ENCODE results near the gene PPP2R2D. TPM values are rescaled to one million over a fixed set of nuclear protein-coding genes. Genes with fewer than 3 reads are reported as not detected.

Gene PPP2R2D
- total RNA-seq, 1 experiment from 2014 or later: 23.7 TPM

DNA sequence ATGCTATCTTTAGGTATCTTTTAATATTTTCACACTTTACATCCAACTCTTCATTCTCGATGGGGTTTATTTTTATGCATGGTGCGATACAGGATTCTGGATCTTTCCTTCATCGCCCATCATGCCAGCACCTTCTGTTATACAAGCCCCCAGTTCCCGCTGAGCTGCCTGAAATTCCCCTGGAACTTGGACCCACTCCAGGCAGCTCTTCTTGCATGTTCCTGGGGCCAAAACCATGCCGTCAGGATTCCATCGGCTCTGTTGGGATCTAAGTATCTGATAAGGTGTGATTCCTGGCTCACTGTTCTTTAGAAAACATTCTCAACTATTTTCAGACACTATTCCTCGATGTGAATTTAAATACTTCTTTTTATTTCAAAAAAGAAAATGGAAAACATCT, 40.5 kb upstream of the PPP2R2D start:
- no peak overlapping the region for H3K27ac Mint-ChIP-seq (ENCODE audit: unreplicated experiment)
- H3K9me3 Mint-ChIP-seq (ENCODE audit: low read depth, unreplicated experiment): no peaks in the 10 kb centered on the region
- CTCF ChIA-PET: no interaction called here
- no peak for DNase-seq
- peaks cover 68% of the 10 kb centered on the region for H3K27me3 Mint-ChIP-seq (ENCODE audit: unreplicated experiment)
- intact Hi-C loops (cut with micrococcal nuclease; ENCODE audit: unreplicated experiment): no loop called here
- no peaks in the 10 kb centered on the region for H3K36me3 Mint-ChIP-seq (ENCODE audit: insufficient read depth, unreplicated experiment)
- no peak overlapping the region for H3K4me3 Mint-ChIP-seq (ENCODE audit: low read depth, unreplicated experiment)
- no peaks in the 10 kb centered on the region for H3K4me1 Mint-ChIP-seq (ENCODE audit: low read depth, unreplicated experiment)
- TF ChIP-seq, protein P1, sequence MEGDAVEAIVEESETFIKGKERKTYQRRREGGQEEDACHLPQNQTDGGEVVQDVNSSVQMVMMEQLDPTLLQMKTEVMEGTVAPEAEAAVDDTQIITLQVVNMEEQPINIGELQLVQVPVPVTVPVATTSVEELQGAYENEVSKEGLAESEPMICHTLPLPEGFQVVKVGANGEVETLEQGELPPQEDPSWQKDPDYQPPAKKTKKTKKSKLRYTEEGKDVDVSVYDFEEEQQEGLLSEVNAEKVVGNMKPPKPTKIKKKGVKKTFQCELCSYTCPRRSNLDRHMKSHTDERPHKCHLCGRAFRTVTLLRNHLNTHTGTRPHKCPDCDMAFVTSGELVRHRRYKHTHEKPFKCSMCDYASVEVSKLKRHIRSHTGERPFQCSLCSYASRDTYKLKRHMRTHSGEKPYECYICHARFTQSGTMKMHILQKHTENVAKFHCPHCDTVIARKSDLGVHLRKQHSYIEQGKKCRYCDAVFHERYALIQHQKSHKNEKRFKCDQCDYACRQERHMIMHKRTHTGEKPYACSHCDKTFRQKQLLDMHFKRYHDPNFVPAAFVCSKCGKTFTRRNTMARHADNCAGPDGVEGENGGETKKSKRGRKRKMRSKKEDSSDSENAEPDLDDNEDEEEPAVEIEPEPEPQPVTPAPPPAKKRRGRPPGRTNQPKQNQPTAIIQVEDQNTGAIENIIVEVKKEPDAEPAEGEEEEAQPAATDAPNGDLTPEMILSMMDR (IDR thresholded peaks at IDR 0.05; ENCODE audit: unreplicated experiment): no peak
- BruUV-seq (replicated peaks): no TSS peak

DNA sequence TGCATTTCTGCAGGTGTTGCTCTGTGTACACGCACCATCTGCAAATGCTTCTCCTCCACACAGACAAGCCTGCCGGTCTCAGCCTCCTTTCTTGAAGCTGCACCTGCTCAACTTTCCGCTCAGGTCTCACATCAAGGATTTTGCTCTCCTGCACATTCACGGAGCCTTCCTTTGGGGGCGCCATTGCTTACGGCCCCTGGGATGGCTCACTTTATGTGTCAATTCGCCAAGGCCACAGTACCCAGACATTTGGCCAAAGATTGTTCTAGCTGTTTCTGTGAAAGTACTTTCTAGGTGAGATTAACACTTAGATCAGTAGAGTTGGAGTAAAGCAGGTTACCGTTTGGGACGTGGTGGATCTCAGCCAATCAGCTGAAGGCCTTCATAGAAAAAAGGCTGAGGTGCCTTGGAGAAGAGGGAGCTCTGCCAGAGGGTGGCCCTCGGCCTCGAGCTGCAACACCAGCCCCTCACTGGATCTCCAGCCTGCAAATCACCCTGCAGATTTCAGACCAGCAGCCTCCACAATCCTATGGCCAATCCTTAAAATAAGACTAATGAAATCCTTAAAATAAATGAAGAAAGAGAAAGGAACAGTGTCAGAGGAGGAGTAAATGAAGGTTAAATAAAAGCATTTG, 39.9 kb upstream of the PPP2R2D start:
- CTCF ChIA-PET: no interaction called here
- Mint-ChIP-seq H3K4me3 (ENCODE audit: low read depth, unreplicated experiment) (no peak overlapping the region), H3K36me3 (ENCODE audit: insufficient read depth, unreplicated experiment) (no peaks in the 10 kb centered on the region), H3K4me1 (ENCODE audit: low read depth, unreplicated experiment) (no peaks in the 10 kb centered on the region), H3K9me3 (ENCODE audit: low read depth, unreplicated experiment) (no peaks in the 10 kb centered on the region), H3K27me3 (ENCODE audit: unreplicated experiment) (peaks cover 62% of the 10 kb centered on the region), H3K27ac (ENCODE audit: unreplicated experiment) (no peak overlapping the region)
- TF ChIP-seq, protein P1 (IDR thresholded peaks at IDR 0.05; ENCODE audit: unreplicated experiment): no peak
- no TSS peak for BruUV-seq (replicated peaks)
- no peak for DNase-seq
- intact Hi-C loops (cut with micrococcal nuclease; ENCODE audit: unreplicated experiment): no loop called here

DNA sequence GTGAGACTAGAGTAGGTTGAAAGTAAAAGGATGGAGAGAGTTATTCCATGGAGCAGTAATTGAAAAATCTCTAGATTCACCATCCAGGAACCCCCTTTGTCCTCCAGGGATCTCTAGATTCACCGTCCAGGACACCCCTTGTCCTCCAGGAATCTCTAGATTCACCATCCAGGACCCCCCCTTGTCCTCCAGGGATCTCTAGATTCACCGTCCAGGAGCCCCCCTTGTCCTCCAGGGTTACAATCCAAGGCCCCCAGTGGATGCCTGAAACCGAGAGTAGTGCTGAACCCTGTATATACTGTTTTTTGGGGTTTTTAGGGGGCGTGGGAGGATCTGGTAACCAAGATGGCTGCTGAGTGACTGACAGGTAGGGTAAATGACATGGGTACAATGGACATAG, 38.3 kb upstream of the PPP2R2D start:
- Mint-ChIP-seq H3K9me3 (ENCODE audit: low read depth, unreplicated experiment) (no peaks in the 10 kb centered on the region), H3K36me3 (ENCODE audit: insufficient read depth, unreplicated experiment) (no peaks in the 10 kb centered on the region), H3K27ac (ENCODE audit: unreplicated experiment) (no peak overlapping the region), H3K27me3 (ENCODE audit: unreplicated experiment) (peaks cover 46% of the 10 kb centered on the region), H3K4me3 (ENCODE audit: low read depth, unreplicated experiment) (no peak overlapping the region), H3K4me1 (ENCODE audit: low read depth, unreplicated experiment) (no peaks in the 10 kb centered on the region)
- intact Hi-C loops (cut with micrococcal nuclease; ENCODE audit: unreplicated experiment): no loop called here
- TF ChIP-seq, protein P1 (IDR thresholded peaks at IDR 0.05; ENCODE audit: unreplicated experiment): no peak
- no peak for DNase-seq
- no TSS peak for BruUV-seq (replicated peaks)
- CTCF ChIA-PET: no interaction called here

DNA sequence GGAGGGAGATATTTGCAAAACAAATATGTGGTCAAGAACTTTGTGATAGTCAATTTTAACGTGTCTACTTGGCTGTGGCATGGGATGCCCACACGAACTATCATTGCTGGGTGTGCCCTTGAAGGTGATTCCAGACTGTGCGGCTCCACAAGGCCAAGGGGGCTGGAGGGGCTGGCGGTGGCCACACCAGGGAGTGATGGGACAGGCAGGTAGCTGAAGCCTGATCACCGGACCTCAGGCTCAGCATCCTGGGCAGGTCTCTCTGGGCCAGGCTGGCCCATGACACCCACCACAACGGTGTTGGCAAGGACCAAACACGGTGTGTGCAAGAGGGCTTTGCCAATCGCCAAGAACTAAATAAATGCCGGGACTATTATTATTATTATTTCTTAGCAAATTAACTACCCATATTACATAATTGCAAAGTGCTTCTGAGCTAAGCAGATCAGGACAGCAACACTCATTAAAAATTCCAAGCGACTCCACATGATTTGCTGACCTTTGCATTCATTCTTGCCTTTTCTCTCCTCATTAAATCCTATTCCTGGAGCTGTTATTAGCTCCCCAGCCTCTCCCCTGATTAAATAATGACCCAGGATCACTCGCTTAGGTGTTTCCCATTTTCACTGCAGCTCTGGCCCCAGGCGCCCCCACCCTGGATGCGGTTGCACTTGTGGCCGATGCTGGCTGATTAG, 35.4 kb upstream of the PPP2R2D start:
- CTCF ChIA-PET: no interaction called here
- peaks cover 3% of the 10 kb centered on the region for H3K9me3 Mint-ChIP-seq (ENCODE audit: low read depth, unreplicated experiment)
- no peak for DNase-seq
- BruUV-seq (replicated peaks): no TSS peak
- TF ChIP-seq, protein P1 (IDR thresholded peaks at IDR 0.05; ENCODE audit: unreplicated experiment): no peak
- H3K4me1 Mint-ChIP-seq (ENCODE audit: low read depth, unreplicated experiment): no peaks in the 10 kb centered on the region
- H3K36me3 Mint-ChIP-seq (ENCODE audit: insufficient read depth, unreplicated experiment): no peaks in the 10 kb centered on the region
- no peak overlapping the region for H3K4me3 Mint-ChIP-seq (ENCODE audit: low read depth, unreplicated experiment)
- peaks cover 23% of the 10 kb centered on the region for H3K27me3 Mint-ChIP-seq (ENCODE audit: unreplicated experiment)
- intact Hi-C loops (cut with micrococcal nuclease; ENCODE audit: unreplicated experiment): no loop called here
- H3K27ac Mint-ChIP-seq (ENCODE audit: unreplicated experiment): no peak overlapping the region
